HuH-7 (cell line): Measurements from ENCODE around the gene TEKTIP1.

Experiments used
- DNase-seq: peaks from one replicate; pipeline ENCODE4 v3.0.0; 2011; ENCODE audit warnings: low spot score

Gene TEKTIP1

DNA sequence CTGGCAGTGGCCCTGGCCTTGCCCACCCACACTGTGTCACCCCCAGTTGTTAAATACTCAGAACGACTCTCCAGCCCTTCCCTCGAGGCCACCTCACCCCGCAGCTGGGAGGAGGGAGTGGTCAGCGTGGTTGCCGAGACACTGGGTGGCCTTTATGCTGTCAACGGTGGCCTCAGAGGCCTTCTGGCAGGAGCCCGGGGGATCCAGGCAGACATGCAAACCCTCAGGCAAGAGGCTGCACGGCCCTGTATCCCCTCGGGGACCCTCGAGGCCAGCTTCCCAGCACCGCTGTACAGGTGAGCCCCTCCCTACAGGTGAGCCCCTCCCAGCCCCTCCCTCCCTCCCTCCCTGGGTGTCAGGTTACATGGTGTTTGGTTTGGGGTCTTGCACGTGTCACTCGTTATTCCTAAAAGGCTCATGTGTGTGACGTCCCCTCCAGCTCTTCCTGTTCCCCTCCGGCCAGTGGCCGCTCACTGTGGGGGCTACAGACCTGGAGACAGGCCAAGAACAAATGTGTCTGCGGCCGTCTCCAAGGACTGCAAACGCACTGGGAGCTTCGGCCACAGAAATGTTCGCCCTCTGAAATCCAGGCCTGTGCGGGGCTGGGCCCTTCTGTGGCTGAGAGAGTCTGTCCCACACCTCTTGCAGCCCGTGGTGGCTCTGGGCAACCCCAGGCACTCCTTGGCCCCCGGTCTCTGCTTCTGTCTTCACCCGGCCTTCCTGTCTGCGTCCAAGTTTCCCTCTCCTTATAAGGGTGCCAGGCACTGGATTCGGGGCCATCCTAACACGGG is at the start of gene TEKTIP1:
TEKTIP1 (plus strand) TSS at position 210 of the 791 bp plus-strand sequence; CDS start at position 214, 4 bp downstream.
- no peak for DNase-seq

DNA sequence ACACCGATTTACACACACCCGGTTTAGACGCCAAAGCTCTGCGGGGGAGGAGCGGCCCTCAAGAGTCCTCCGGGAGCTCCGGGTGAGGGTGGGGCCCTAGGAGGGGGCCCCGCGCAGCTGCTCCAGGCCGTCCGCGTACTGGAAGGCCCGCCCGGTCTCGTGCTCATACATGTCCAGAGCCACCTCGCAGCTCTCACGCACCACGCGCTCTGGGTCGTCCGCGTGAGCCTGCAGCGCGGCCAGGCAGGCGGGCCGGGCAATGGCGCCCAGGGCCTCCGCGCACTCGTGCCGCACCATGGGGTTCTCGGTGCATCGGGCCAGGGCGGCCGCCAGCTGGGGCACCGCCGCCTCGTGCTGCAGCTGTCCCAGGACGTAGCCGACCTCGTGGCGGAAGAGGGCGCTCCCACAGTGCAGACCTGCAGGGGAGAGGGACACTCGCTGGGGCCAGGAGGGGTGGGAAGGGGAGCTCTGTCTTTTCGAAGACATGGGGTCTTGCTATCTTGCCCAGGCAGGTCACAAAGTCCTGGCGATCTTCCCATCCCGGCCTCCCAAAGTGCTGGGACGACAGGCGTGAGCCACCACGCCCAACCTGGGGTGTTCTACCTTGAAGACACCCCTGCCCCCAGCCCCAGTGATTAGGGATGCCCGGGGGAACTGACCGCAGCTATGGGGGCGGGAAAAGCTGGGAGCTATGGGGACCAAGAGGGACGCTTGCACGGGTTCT is 47.4 kb upstream of the TEKTIP1 start:
- DNase-seq: no peak

DNA sequence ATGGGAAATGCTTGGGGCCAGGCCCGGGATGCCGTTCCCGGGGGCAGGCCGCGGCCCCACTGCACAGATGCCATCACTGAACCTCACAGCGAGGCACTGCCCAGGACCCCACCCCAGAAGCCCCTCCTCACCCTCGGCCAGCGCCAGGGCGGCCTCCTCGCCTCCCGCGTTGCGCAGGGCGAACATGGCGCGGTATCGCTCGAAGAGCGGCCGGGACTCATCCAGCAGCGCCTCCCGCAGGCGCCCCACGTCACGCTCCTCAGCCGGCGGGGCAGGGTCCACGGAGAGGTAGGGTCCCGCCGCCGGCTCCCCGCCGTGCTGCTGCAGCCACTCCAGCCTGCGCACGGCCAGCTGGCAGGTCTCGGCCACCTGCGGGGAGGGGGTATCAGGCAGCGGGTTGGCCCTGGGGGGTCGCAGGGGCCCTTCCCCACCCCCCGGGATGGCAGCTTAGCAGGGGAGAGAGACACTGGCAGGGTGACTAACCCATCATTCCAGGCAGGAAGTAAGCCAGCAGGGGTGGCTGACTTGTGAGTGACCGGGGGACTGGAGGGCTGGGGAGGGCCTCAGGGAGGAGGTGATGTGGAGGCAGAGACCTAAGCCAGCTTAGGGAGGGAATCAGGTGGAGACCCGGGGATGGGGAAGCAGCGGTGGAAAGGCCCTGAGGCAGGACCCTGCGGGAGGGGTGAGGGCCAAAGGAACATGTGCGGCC is 46.7 kb upstream of the TEKTIP1 start:
- no peak for DNase-seq

DNA sequence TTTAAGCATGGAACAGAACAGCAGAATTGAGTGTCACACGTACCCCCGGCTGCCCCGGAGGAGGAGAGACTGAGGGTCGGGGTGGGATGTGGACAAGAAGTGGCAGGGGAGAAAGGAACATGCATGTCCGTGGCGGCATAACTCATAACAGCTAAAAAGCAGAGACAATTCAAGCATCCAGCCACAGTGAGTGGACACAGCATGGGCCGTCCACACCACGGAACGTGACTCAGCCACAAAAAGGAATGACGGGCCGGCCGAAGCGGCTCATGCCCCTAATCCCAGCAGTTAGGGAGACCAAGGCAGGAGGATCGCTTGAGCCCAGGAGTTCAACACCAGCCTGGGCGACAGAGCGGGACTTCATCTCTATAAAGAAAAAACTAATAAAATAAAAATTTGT is 46.1 kb upstream of the TEKTIP1 start:
- no peak for DNase-seq

DNA sequence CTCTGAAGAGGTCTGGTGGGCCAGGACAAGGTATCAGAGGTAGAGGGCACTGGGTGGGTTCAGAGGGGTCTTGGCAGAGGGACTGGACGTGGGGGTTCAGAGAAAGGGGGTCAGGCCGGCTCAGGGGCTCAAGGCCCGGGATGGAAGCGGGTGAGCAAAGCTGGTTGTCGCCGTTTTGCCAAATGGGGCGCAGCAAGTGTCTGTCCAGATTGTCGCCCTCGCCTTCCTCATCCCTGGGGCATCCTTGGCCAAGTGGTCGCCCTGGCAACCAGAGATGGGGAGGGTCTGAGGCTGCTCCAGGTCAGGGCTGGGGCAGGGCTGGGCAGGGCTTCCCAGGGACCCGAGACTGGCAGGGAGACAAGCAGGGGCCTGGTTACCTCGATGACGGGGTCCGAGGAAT is 45.3 kb upstream of the TEKTIP1 start:
- no peak for DNase-seq

DNA sequence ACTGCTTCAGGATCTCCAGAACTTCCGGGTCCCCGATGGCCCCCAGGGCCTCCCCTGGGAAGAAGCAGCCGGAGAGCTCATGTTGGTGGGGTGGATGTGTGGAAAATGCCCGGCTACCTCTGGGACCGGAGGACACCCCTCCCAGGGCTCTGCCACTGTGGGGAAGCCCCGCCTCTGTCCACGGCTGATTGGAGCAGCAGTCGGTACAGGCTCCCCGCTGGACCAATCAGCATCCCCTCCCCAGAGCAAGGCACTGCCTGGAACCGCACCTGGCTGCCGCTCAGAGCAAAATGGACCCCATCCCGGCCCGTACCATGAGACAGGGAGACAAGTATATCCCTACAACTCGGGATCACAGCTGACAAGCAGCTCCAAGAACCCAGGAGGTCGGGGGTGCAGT is 44.9 kb upstream of the TEKTIP1 start:
- DNase-seq: no peak

DNA sequence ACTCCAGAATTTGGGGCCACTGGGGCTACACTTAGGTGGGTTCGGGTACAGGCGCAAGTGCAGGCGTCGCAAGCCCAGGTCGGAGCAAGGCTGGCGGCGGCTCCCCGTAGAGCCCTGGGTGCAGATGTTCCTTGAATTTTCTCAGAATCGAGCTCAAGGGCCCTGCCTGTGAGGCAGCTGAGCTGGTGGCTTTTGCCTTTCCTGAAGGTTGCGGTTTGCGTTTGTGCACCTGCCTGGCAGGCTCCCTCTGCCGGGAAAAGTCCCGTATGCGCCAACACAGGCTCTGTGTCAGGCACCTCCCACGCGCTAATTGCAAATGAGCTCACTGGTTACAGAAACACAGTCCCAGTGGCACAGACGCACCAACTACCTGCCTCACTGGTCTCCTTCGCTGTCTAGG is 44.4 kb upstream of the TEKTIP1 start:
- no peak for DNase-seq

DNA sequence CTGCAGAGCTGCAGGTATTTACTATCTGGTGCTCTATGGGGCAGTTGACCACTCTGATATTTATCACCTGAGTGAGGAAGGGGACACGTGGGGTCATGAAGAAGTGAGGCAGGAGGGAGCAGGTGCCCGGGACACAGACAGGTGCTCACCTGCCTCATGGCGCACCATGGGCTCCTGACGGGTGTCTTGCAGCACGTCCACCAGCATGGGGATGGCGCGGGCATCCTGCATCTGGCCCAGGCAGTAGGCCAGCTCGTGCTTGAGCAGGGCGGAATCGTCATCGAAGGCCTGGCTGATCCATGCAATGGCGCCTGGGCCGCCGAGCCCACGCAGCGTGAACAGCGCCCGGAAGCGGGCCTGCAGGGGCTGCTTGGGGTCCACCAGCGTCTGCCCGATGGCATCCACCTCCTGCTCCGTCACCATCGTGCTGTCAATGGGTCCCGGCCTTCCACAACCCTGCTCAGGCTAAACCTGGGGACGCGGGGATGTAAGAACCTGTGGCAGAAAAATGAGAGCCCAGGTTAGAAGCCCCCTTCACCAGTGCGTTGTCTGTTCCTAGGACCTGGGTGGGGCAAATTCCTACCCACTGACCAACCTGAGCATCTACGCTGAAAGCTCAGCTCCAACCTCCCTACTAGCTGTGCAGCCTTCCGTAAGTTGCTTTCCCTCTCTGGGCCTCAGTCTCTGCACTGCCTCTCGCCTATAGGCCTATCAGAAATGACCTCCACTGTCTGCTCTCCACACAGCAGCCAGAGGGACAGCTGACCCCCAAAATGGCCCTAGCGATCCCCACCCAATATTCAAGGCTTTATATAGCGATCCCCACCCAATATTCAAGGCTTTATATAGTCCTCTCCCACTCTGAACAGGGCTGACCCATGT is 42.3 kb upstream of the TEKTIP1 start:
- no peak for DNase-seq

DNA sequence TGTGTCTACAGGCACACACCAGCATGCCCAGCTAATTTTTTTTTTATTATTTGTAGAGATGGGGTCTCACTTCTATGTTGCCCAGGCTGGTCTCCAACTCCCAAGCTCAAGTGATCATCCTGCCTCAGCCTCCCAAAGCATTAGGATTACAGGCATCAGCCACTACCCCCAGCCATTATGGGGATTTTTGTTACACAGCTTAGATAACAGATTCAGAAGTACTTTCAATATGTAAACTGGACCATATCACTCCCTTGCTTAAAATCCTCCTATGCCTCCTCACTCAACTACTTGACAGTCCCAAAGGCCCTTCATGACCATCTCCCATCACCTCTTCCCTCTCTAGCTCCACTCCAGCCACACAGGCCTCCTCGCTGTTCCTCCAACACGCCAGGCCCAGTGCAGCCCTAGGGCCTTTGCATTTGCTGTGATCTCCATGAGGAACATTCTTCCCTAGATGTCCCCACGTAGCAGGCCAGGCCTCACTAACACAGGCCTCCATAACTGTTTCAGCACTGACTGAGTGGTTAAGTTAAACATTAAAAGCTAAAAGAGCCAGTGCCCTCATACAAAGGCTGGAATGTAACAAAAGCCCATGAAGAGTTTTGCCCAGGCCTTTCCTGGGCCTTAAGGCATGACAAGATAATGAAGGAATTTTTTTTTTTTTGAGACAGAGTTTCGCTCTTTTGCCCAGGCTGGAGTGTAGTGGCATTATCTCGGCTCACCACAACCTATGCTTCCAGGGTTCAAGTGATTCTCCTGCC is 41.0 kb upstream of the TEKTIP1 start:
- no peak for DNase-seq

DNA sequence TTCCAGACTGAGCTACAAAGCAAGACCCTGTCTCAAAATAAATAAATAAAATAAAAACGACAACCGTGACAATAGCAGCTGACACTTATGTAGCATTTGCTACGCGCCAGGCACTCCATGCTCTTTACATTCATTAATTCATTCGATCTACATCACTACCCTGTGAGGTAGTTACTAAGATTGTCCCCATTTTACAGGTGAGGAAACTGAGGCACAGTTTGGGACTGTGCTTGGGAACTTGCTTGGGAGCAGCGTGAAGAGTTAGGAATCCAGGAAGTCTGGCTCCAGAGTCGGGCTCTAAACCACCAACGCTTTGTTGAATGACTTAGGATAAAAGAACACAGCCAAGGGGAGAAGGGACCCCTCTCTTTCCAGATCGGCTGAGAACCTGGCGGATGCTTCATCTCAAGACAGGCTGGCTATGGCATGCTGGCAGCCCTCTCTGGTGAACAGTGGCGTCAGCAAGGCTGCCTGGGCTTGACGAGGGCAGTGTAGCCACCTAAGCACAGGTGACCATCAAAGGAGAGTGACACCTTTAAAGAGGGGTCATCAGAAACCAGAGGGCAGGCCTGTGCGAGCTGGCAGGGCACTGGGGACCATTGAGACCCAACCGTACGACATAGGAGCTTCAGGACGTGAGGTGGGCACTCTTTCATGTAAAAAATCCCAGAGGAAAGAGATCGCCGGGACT is 39.1 kb upstream of the TEKTIP1 start:
- DNase-seq: no peak

DNA sequence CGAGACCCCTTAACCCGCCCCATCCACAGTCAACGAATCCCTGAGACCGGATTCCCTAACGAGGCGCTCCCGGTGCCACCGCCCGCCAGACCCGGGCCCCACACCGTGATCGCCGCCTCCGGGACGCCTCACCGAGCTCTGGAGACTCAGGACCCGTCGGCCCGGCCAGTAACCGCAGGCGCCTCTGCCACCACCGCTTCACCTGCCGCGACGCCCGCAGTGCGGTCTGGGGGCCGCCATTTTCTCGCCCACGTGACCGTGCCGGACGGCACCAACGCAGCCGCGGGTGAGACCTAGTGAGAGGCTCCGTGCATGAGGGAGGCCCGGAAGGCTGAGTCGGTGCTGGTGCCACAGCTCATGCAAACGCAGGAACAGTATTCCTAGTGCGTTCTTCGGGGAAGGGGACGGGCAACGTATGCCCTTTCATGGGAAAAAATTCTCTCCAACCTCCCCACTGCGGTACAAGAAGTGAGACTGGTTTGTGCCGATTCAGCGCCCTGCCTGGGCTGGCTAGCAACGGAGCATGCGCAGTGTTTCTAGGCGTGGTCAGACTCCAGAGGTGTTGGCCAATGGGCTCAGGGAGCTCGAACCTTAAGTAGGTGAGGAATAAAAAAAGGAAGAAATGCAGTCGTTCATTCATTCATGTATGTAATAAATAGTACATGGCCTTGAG is 38.4 kb upstream of the TEKTIP1 start, which contains the start of gene DOHH:
DOHH (minus strand) TSS at position 246 of the 673 bp plus-strand sequence. CDS start 3,860 bp downstream, outside the sequence.
- peak; percentile 99 for DNase-seq

DNA sequence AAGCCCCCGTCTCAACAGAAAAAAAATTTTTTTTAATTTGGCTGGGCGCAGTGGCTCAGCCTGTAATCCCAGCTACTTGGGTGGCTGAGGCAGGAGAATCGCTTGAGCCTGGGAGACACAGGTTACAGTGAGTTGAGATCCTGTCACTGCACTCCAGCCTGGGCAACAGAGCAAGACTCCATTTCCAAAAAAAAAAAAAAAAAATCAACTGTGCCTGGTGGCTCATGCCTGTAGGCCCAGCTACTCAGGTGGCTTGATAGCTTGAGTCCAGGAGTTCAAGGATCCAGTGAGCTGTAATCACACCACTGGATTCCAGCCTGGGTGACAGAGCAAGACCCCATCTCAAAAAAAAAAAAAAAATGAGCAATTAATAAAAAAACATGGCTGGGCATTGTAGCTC is 37.2 kb upstream of the TEKTIP1 start:
- no peak for DNase-seq

DNA sequence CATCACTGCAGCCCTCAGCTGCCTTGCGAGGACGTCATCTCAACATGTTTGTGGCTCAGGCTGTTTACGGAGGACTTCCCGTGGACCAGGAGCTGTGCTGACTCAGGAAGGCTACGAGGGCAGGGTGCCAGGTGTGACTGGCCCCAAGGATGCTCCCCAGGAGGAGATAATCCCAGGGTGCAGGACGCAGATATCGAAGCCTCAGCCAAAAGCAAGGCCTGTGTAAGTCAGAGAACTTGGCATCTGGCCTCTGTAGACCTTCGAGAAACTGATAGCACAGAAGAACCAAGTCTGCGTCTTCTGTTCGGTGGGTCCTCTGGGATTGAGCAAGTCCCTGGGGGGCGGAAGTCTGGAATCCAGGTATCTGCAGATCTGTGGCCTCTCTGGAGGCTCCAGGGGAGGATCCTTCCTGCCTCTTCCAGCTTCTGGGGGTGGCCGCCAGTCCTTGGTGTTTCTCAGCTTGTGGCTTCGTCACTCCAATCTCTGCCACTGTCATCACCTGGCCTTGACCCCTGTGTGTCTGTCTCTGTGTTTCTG is 35.9 kb upstream of the TEKTIP1 start:
- no peak for DNase-seq

DNA sequence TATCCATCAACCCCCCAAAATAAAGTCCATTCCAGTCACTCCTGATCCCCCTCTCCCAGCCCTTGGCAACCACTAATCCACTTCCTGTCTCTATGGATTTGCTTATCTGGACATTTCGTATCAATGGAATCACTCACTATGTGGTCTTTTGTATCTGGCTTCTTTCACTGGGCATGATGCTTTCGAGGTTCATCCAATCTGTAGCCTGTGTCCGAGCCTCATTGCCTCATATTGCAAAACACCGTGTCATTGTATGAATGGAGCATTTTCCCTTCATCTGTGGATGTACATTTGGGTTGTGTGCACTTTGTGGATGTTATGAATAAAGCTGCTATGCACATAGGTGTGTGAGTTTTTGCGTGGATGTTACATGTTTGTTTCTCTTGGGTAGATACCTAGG is 34.2 kb upstream of the TEKTIP1 start:
- DNase-seq: no peak

DNA sequence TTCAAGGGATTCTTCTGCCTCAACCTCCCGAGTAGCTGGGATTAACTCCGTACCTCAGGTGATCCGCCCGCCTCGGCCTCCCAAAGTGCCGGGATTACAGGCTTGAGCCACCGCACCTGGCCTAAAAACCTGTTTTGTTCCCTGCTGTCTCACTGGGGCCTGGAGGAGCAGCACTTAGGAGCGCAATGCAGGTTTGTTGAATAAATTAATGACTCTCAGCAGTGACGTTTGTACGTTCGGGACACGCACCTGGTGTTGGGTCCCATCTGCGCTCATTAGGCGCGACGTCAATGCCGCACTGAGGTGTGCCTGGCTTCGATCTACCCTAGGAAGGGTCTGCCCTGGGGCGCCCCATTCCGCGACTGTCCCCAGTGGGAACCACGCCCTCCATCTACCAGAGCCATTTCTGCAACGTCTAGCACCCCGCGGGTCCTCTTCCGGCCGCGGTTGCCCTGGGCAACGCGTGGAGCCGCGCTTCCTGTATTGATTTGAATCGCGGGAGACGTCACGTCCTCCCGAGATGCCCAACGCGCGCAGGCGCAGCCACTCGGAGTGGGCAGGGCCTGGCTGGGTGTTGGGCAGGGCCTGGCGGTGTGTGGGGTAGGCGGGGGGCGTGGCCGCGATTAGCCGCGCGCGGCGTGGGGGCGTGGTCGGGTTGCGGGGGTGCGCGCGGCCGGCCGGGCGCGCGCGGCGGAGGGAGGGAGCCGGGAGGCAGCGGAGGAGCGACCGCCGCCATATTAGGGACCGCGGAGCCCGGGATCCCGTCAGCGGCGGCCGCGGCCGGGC is 33.2 kb upstream of the TEKTIP1 start, which contains the start of gene FZR1:
FZR1 (plus strand) TSS at position 714 of the 786 bp plus-strand sequence. CDS start 16,679 bp downstream, outside the sequence.
- DNase-seq: peak; percentile 97

DNA sequence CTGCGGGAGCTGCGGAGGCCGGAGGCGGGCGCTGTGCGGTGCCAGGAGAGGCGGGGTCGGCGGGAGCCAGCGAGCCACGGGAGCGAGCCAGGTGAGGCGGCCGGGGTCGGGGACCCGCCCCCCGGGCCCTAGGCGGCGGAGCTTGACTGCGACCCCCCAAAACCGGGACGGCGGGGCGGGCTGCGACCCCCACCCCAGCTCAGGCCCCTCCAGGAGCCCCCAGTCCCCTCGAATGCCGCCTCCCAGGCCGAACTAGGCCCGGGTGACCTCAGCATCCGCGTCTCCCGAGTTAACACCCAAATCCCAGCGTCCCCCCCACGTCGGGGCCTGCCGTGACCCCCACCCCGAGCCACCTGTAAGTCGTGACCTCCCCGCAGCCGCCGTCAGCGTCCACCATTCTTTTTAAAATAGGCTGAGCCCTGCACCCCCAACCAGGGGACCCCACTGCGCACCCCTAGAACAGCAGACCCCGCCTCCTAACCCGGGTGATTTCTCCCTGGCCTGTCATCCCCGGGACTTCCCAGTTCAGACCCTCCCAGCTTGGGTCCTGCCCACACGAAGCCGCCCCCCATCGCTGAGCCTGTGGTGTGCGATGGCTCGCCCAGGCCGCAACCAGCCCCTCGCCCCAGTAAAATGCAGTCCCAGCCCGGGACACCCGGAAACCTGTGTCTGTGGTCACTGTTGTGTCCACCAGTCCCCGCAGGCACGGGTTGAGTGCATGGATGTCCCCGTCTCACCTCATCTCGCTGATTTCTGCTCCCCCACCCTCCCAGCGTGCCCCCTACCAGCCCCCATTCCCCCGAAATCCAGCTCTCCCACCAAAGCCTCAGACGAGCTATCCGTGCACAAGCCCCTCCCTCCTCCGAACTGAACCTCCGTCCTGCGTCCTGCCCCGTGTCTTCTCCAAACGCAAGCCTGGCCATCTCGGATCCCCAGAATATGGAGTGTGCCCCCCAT is 32.3 kb upstream of the TEKTIP1 start:
- peak; percentile 27 for DNase-seq

DNA sequence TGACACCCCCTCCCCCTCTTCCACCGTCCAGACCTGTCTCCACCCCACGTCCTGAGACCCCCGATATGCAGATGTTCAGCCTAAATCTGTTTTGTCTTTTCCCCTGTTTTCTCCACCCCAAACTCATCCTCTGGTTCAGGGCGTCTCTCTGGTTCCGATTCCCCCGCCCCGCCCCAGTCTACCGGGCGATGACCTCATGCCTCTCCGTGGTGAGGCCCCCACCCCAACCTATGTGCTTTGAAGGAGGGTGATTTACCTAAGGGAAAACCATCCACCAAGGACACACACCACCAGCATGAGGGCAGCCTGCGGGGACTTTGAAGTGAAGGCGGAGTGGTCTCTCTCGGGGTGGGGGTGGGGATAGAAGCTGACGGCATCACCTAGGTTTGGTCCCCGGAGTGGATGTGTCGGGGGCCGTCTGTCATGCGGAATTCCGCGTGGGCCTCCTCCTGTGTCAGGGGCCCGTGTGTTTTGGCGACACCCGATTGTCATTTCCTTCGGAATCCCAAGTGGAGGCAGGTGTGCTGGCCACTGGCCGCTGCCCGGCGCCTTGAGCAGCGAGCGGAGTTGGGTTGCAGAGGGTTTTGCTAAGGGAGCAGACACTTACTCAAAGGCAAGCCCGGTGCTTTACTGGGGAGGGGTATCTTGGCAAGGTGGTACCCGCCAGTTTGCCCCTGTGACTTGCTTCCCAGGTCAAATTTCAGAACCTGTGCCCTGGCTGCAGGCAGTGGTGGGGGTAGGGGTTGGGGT is 31.4 kb upstream of the TEKTIP1 start:
- DNase-seq: peak; percentile 34
